ENCODE data around the gene PCSK2.

DNA sequence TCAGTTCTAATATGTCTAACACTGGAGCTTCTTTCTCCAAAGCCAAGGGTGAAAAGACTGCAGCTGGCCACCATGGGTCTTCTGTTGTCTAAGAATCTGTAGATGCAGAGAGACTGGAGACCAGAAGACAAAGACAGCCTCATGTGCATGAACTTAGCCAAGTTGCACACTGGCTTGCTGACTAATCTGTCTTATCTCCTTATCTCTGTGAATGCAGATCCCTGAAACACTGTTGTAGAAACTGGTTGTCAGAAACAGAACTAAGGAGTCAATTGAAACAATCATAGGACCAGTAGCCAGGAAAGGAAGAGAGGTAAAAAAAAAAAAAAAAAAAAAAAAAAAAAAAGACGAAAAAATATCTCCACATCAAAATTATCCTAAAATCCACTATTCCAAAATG is 194.7 kb downstream of the PCSK2 start:
- TF ChIP-seq, protein P1, sequence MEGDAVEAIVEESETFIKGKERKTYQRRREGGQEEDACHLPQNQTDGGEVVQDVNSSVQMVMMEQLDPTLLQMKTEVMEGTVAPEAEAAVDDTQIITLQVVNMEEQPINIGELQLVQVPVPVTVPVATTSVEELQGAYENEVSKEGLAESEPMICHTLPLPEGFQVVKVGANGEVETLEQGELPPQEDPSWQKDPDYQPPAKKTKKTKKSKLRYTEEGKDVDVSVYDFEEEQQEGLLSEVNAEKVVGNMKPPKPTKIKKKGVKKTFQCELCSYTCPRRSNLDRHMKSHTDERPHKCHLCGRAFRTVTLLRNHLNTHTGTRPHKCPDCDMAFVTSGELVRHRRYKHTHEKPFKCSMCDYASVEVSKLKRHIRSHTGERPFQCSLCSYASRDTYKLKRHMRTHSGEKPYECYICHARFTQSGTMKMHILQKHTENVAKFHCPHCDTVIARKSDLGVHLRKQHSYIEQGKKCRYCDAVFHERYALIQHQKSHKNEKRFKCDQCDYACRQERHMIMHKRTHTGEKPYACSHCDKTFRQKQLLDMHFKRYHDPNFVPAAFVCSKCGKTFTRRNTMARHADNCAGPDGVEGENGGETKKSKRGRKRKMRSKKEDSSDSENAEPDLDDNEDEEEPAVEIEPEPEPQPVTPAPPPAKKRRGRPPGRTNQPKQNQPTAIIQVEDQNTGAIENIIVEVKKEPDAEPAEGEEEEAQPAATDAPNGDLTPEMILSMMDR (IDR thresholded peaks at IDR 0.05; ENCODE audit: low read depth, low read length, poor library complexity, severe bottlenecking): no peak
- TF ChIP-seq EZH2phosphoT487 (IDR thresholded peaks at IDR 0.05; ENCODE audit: borderline replicate concordance, low read length): no peak
